Measurements from ENCODE around the gene FBLN2.

The FBLN2 gene

GRCh38 chr3:13648060-13649001 is 99.4 kb downstream of the FBLN2 start:
- no peak overlapping the region for H3K4me3 ChIP-seq (ENCODE audit: low read length)

GRCh38 chr3:13650210-13651056 is 101.5 kb downstream of the FBLN2 start:
- H3K36me3 ChIP-seq (ENCODE audit: control insufficient read depth, insufficient read depth, low read length), result no peaks in the 10 kb centered on the region
- H3K27me3 ChIP-seq (ENCODE audit: control insufficient read depth, insufficient read depth, low read length), result peaks cover 44% of the 10 kb centered on the region
- H3K9me3 ChIP-seq (ENCODE audit: control insufficient read depth, low read length), result no peaks in the 10 kb centered on the region
- no peak overlapping the region for H3K4me3 ChIP-seq (ENCODE audit: low read length)
- H3K9ac ChIP-seq (ENCODE audit: low read length), result no peak overlapping the region
- H3K4me1 ChIP-seq (ENCODE audit: control insufficient read depth, insufficient read depth, low read length), result peaks cover 5% of the 10 kb centered on the region

More at GRCh38 chr3:13648060-13649001, 99.4 kb downstream of the FBLN2 start:
- H3K9me3 ChIP-seq (ENCODE audit: control insufficient read depth, low read length), result no peaks in the 10 kb centered on the region
- peaks cover 32% of the 10 kb centered on the region for H3K27me3 ChIP-seq (ENCODE audit: control insufficient read depth, insufficient read depth, low read length)
- H3K9ac ChIP-seq (ENCODE audit: low read length), result no peak overlapping the region
- H3K36me3 ChIP-seq (ENCODE audit: control insufficient read depth, insufficient read depth, low read length), result no peaks in the 10 kb centered on the region
- H3K4me1 ChIP-seq (ENCODE audit: control insufficient read depth, insufficient read depth, low read length), result peaks cover 5% of the 10 kb centered on the region

GRCh38 chr3:13651057-13651400 is 102.1 kb downstream of the FBLN2 start:
- H3K4me1 ChIP-seq (ENCODE audit: control insufficient read depth, insufficient read depth, low read length), result peaks cover 5% of the 10 kb centered on the region
- no peaks in the 10 kb centered on the region for H3K9me3 ChIP-seq (ENCODE audit: control insufficient read depth, low read length)
- no peaks in the 10 kb centered on the region for H3K36me3 ChIP-seq (ENCODE audit: control insufficient read depth, insufficient read depth, low read length)
- H3K27me3 ChIP-seq (ENCODE audit: control insufficient read depth, insufficient read depth, low read length), result peaks cover 46% of the 10 kb centered on the region
- H3K4me3 ChIP-seq (ENCODE audit: low read length), result no peak overlapping the region
- no peak overlapping the region for H3K9ac ChIP-seq (ENCODE audit: low read length)

GRCh38 chr3:13651775-13652428 is 103.0 kb downstream of the FBLN2 start:
- Histone ChIP-seq H3K4me1 (ENCODE audit: control insufficient read depth, insufficient read depth, low read length) (peaks cover 5% of the 10 kb centered on the region), H3K36me3 (ENCODE audit: control insufficient read depth, insufficient read depth, low read length) (no peaks in the 10 kb centered on the region), H3K9ac (ENCODE audit: low read length) (no peak overlapping the region), H3K4me3 (ENCODE audit: low read length) (no peak overlapping the region), H3K9me3 (ENCODE audit: control insufficient read depth, low read length) (no peaks in the 10 kb centered on the region), H3K27me3 (ENCODE audit: control insufficient read depth, insufficient read depth, low read length) (peaks cover 51% of the 10 kb centered on the region)

DNA sequence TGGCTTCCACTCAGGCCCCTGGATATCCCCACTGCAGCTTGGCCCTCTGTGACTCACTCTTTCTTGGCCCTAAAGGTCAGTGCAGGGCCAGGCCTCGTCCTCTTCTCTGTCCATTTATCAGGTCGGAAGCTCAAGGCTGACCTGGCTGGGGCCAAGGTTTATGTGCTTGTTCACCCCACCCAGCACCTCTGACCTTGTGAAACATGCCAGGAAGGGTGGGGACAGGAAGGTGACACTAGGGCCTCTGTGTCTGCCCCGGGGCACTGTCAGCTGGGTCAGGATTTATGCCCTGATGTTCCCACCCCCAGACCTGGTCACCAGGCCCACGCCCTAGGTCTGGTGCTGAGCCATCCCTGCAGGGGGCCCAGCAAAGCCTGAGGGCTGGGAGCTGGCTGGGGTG is 103.8 kb downstream of the FBLN2 start:
- Histone ChIP-seq H3K4me1 (ENCODE audit: control insufficient read depth, insufficient read depth, low read length) (peaks cover 5% of the 10 kb centered on the region), H3K9me3 (ENCODE audit: control insufficient read depth, low read length) (no peaks in the 10 kb centered on the region), H3K9ac (ENCODE audit: low read length) (no peak overlapping the region), H3K27me3 (ENCODE audit: control insufficient read depth, insufficient read depth, low read length) (peaks cover 50% of the 10 kb centered on the region), H3K36me3 (ENCODE audit: control insufficient read depth, insufficient read depth, low read length) (no peaks in the 10 kb centered on the region), H3K4me3 (ENCODE audit: low read length) (no peak overlapping the region)

GRCh38 chr3:13653631-13654279 is 104.8 kb downstream of the FBLN2 start:
- H3K27me3 ChIP-seq (ENCODE audit: control insufficient read depth, insufficient read depth, low read length), result peaks cover 50% of the 10 kb centered on the region
- no peak overlapping the region for H3K4me3 ChIP-seq (ENCODE audit: low read length)
- H3K4me1 ChIP-seq (ENCODE audit: control insufficient read depth, insufficient read depth, low read length), result no peaks in the 10 kb centered on the region
- no peaks in the 10 kb centered on the region for H3K36me3 ChIP-seq (ENCODE audit: control insufficient read depth, insufficient read depth, low read length)
- H3K9me3 ChIP-seq (ENCODE audit: control insufficient read depth, low read length), result no peaks in the 10 kb centered on the region
- no peak overlapping the region for H3K9ac ChIP-seq (ENCODE audit: low read length)

GRCh38 chr3:13654330-13655060 is 105.6 kb downstream of the FBLN2 start:
- H3K9ac ChIP-seq (ENCODE audit: low read length), result no peak overlapping the region
- H3K9me3 ChIP-seq (ENCODE audit: control insufficient read depth, low read length), result no peaks in the 10 kb centered on the region
- H3K4me1 ChIP-seq (ENCODE audit: control insufficient read depth, insufficient read depth, low read length), result no peaks in the 10 kb centered on the region
- no peak overlapping the region for H3K4me3 ChIP-seq (ENCODE audit: low read length)
- H3K27me3 ChIP-seq (ENCODE audit: control insufficient read depth, insufficient read depth, low read length), result peaks cover 50% of the 10 kb centered on the region
- no peaks in the 10 kb centered on the region for H3K36me3 ChIP-seq (ENCODE audit: control insufficient read depth, insufficient read depth, low read length)

DNA sequence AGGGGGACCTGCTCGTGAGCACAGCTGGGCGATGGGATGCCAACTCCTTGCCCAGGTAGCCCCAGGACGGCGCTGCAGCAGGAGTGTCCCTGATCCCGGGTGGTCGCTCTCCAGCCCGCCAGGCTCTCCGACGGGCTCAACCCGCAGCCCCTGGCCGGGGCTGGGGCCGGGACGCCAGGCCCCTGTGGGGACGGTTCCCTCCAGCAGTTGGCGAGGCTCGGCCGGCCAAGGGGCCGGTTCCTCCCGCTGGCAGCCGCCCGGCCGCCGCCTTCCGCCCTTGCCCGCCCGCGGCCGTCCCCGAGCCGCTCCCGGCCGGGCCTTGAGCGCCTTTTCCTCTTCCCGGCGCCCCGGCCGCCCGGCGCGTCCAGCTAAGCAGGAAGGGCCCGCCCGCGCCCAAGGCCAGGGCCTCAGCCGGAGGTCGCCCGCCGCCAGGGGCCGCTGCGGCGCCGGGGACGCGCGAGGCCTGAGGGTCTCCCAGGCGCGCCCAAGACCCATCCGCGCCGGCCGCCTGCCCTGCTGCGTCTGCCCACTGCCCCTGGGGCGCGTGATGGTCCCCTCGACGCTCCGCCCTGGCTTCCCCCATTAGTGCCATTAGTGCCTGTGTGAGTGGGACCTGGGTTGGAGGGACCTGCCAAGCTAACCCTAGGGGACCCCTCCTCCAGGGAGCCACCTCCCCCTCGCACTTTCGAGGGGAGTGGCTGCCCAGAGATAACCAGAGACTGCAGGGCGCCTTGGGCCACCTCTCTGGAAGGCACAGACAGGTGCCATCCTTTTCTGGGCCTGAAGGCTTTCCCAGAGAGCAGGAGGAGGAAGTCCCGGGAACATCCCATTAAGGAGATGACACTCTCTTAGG is 106.4 kb downstream of the FBLN2 start:
- H3K9ac ChIP-seq (ENCODE audit: low read length), result no peak overlapping the region
- H3K4me3 ChIP-seq (ENCODE audit: low read length), result no peak overlapping the region
- H3K27me3 ChIP-seq (ENCODE audit: control insufficient read depth, insufficient read depth, low read length), result peaks cover 48% of the 10 kb centered on the region
- H3K4me1 ChIP-seq (ENCODE audit: control insufficient read depth, insufficient read depth, low read length), result no peaks in the 10 kb centered on the region
- no peaks in the 10 kb centered on the region for H3K36me3 ChIP-seq (ENCODE audit: control insufficient read depth, insufficient read depth, low read length)
- no peaks in the 10 kb centered on the region for H3K9me3 ChIP-seq (ENCODE audit: control insufficient read depth, low read length)

DNA sequence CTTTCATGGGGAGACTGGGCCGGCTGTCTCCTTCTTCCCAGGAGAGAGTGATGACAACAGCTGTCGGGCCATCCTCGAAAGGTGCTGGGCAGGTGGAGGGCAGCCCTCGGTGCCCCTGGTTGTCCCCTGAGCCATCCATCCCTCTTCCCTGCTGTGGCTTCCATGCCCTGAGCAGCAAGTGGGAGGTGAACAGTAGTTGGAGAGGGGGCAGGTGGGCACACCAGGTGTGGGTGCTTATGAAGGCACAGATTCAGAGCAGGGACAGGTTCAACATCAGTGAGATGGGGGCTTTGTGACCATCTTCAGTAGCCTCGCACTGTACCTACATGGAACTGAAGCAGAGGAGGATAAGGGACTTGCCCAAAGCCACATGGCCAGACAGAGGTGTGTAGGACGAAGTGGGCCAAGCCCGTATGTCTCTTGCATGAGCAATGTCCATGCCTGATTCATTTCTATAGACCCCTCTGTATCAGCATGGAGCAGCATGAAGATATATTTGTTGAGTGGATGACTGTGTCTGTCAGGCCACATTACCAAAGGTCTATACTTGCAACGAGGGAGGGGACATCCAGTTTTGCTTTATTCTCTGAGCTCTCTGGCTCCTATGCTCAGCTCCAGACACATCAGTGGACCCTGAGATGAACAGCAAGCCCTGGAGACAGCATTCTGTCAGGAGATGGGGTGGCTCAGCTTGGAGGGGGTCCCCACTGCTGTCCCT is 107.8 kb downstream of the FBLN2 start:
- H3K9me3 ChIP-seq (ENCODE audit: control insufficient read depth, low read length), result no peaks in the 10 kb centered on the region
- peaks cover 46% of the 10 kb centered on the region for H3K27me3 ChIP-seq (ENCODE audit: control insufficient read depth, insufficient read depth, low read length)
- H3K4me3 ChIP-seq (ENCODE audit: low read length), result no peak overlapping the region
- H3K4me1 ChIP-seq (ENCODE audit: control insufficient read depth, insufficient read depth, low read length), result no peaks in the 10 kb centered on the region
- H3K36me3 ChIP-seq (ENCODE audit: control insufficient read depth, insufficient read depth, low read length), result no peaks in the 10 kb centered on the region
- no peak overlapping the region for H3K9ac ChIP-seq (ENCODE audit: low read length)
